ENCODE results near the gene SLC22A14.

DNA sequence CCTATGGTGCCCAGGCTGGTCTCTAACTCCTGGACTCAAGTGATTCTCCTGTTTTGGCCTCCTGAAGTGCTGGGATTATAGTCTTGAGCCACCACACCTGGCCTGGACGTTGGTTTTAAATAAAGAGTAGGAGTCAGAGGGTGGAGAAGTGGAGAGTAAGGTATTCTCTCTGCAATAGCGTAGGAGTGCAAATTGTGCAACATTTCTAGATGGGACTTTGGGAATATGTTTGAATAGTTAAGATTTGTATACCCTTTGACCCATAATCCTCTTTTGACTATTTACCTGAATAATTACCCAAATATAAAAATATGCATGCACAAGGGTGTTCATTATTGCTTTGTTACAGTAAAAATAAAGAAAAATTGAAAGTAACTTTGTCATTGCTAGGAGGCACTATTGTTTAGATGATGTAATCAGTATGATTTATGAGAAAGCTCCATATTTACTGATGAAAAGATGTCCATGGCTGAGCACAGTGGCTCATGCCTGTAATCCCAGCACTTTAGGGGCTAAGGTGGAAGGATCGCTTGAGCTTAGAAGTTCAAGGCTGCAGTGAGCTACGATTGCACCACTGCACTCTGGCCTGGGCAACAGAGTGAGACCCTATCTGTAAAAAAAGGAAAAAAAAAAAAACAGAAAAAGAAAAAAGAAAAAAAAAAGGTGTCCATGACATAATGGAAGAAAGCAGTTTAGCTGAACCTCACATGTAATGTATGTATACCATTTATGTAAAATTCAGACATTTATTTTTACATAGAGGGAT is 49.3 kb downstream of the SLC22A14 start:
- TF ChIP-seq POLR2AphosphoS5 (IDR thresholded peaks at IDR 0.05; ENCODE audit: low read depth), result no peak
- TF ChIP-seq, protein P1, sequence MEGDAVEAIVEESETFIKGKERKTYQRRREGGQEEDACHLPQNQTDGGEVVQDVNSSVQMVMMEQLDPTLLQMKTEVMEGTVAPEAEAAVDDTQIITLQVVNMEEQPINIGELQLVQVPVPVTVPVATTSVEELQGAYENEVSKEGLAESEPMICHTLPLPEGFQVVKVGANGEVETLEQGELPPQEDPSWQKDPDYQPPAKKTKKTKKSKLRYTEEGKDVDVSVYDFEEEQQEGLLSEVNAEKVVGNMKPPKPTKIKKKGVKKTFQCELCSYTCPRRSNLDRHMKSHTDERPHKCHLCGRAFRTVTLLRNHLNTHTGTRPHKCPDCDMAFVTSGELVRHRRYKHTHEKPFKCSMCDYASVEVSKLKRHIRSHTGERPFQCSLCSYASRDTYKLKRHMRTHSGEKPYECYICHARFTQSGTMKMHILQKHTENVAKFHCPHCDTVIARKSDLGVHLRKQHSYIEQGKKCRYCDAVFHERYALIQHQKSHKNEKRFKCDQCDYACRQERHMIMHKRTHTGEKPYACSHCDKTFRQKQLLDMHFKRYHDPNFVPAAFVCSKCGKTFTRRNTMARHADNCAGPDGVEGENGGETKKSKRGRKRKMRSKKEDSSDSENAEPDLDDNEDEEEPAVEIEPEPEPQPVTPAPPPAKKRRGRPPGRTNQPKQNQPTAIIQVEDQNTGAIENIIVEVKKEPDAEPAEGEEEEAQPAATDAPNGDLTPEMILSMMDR (IDR thresholded peaks at IDR 0.05; ENCODE audit: insufficient read depth, low read length), result no peak
